Lung (tissue), 12 donors: ENCODE results near the gene STAT6. TPM values are rescaled to one million over a fixed set of nuclear protein-coding genes. Genes with fewer than 3 reads are reported as not detected.

Source experiments
- ATAC-seq: fragments of 200-7000 bp; cut with Tn5 transposase; one replicate; pipeline ENCODE4 v1.9.1; 2020; ENCODE audit warnings: moderate number of reproducible peaks; ENCODE audit not compliant: insufficient read depth, low FRiP score
- DNase-seq, 3 donors: peaks; one replicate each; pipeline ENCODE4 v3.0.0-alpha.2; 2013 to 2017
- H3K27ac ChIP-seq, 2 donors: one replicate each; pipeline ENCODE4 v1.5.1; 2013; ENCODE audit warnings: mild to moderate bottlenecking in 2 of 2, moderate library complexity in 2 of 2, control low read depth in 1 of 2, inconsistent platforms in 1 of 2, low read depth in 1 of 2, low read length in 1 of 2
- H3K27me3 ChIP-seq, 3 donors: one replicate each; pipeline ENCODE4 v1.5.1; 2013; ENCODE audit warnings: low read length in 2 of 3; ENCODE audit not compliant: control insufficient read depth in 3 of 3, insufficient read depth in 3 of 3
- H3K36me3 ChIP-seq, 4 donors: one replicate each; pipeline ENCODE4 v1.5.1; 2013; ENCODE audit warnings: low read length in 4 of 4, mild to moderate bottlenecking in 1 of 4, moderate library complexity in 1 of 4; ENCODE audit not compliant: control insufficient read depth in 4 of 4, insufficient read depth in 4 of 4
- H3K4me1 ChIP-seq, 5 donors: one replicate each; pipeline ENCODE4 v1.5.1; 2013; ENCODE audit warnings: low read length in 5 of 5, mild to moderate bottlenecking in 2 of 5, moderate library complexity in 1 of 5; ENCODE audit not compliant: control insufficient read depth in 5 of 5, insufficient read depth in 5 of 5
- H3K4me3 ChIP-seq: one replicate; pipeline ENCODE4 v1.5.1; 2013; ENCODE audit warnings: mild to moderate bottlenecking, control low read depth, moderate library complexity
- H3K9ac ChIP-seq, 2 donors: one replicate each; pipeline ENCODE4 v1.5.1; 2013; ENCODE audit warnings: low read length in 2 of 2, control low read depth in 1 of 2; ENCODE audit not compliant: insufficient read depth in 1 of 2
- H3K9me3 ChIP-seq, 4 donors: one replicate each; pipeline ENCODE4 v1.5.1; 2013; ENCODE audit warnings: low read length in 3 of 4, mild to moderate bottlenecking in 1 of 4, moderate library complexity in 1 of 4; ENCODE audit not compliant: control insufficient read depth in 4 of 4, insufficient read depth in 3 of 4
- CTCF ChIP-seq: IDR thresholded peaks from 2 replicates; pipeline ENCODE4 v1.5.1; 2012; ENCODE audit warnings: mild to moderate bottlenecking; ENCODE audit errors: control extremely low read depth, extremely low read depth
- WGBS, 2 donors: extraction: QIAGEN DNeasy Blood & Tissue Kit; methylation state at CpG; one replicate each; pipeline ENCODE4 v1.1.7; 2013; 5-methylcytosine and 5-hydroxymethylcytosine counted together
- polyA plus RNA-seq, 2 donors: library from polyadenylated mRNA; stranded (reverse); fragments of 200-250 nt; gene quantifications; one replicate each; pipeline ENCODE4 v1.2.1, GENCODE V29; 2013
- total RNA-seq, 2 donors: library from RNA; depleted of rRNA in 1 of 2; stranded (reverse); fragments of >200 nt in 1 of 2; gene quantifications; one replicate each; pipeline ENCODE4 v1.2.1, GENCODE V29; 2014 to 2021
- donor health status: control.
- donor health status: control.
- donor health status: Bipolar disorder and iron deficiency.
- donor health status: healthy.
- donor health status: DM: yes; HTN: yes; CAD: no.

Gene STAT6
- total and polyA plus RNA-seq, 4 donors, result 118 to 216 (median 174) TPM

- no peak for TF ChIP-seq CTCF
- H3K27ac ChIP-seq, result peak overlapping the region in 1 of 2 donors; percentile 28
Observed at GRCh38 chr12:57107456-57108155, 3.6 kb downstream of the STAT6 start.

GRCh38 chr12:57106021-57106708 is 5.0 kb downstream of the STAT6 start:
- no peak for ATAC-seq
- 79 to 86% methylated on average over 9 of the region's 9 CpGs for whole genome bisulfite sequencing, 2 donors
- Histone ChIP-seq H3K9ac (no peak overlapping the region), H3K27ac (no peak overlapping the region), H3K4me1 (peaks cover 0 to 13% (median 8%) of the 10 kb centered on the region in 5 donors), H3K27me3 (no peaks in the 10 kb centered on the region), H3K9me3 (no peaks in the 10 kb centered on the region), H3K4me3 (no peak overlapping the region), H3K36me3 (peaks cover 0 to 55% (median 29%) of the 10 kb centered on the region in 4 donors)
- TF ChIP-seq CTCF, result no peak
- no peak for DNase-seq

More at GRCh38 chr12:57107456-57108155, 3.6 kb downstream of the STAT6 start:
- Histone ChIP-seq H3K36me3 (peaks cover 0 to 46% (median 24%) of the 10 kb centered on the region in 4 donors), H3K9ac (no peak overlapping the region), H3K27me3 (no peaks in the 10 kb centered on the region), H3K4me1 (peaks cover 0 to 23% (median 8%) of the 10 kb centered on the region in 5 donors), H3K9me3 (no peaks in the 10 kb centered on the region), H3K4me3 (no peak overlapping the region)
- 67 to 85% methylated on average over 7 of the region's 7 CpGs for WGBS, 2 donors
- ATAC-seq, result no peak
- DNase-seq, result no peak

DNA sequence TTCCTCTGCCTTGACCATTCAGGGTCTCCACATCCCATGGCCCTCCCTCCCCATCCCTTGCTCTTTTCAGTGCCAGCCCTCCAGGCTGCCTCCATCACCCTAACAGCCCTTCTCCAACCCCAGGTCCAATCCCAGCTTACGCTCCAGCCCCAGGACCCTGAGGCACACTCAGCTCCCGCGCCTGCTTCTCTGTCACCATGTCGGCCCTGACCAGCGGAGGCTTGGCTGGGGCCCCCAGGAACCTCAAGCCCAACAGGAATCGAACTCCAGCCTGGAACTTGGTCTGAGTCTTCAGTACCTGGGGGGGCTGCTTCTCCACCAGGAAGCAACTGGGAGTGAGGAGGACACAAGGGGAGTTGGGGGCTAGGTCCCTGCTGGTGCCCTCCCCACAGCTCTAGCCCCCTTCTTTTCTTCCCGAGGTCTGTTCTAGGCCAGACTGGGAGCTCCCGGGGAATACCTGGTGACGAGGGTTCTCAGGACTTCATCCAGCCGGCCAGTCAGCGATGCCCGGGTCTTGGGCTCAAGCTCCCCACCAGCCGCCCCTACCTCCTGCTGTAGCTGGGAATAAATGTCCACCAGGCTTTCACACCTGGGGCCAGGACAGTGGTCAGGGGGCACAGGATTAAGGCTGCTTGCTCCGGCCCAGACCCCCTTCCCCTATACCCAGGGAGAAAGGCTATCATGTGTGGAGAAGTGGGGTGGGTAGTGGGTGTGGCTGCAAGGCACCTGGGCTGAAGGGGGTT is 6.0 kb downstream of the STAT6 start:
- ATAC-seq (no peak), DNase-seq (no peak)
- 96 to 98% methylated on average over 14 of the region's 14 CpGs for WGBS, 2 donors
- no peaks in the 10 kb centered on the region for H3K27me3 ChIP-seq
- peaks cover 0 to 9% (median 8%) of the 10 kb centered on the region in 5 donors for H3K4me1 ChIP-seq
- H3K36me3 ChIP-seq, result peaks cover 0 to 57% (median 29%) of the 10 kb centered on the region in 4 donors
- no peak overlapping the region for H3K4me3 ChIP-seq
- no peak for TF ChIP-seq CTCF
- H3K27ac ChIP-seq, result no peak overlapping the region
- no peak overlapping the region for H3K9ac ChIP-seq
- no peaks in the 10 kb centered on the region for H3K9me3 ChIP-seq
